Activated effector memory CD4-positive, alpha-beta T cell treated with anti-CD3 and anti-CD28 coated beads, Interleukin-2, amount 50 U/mL, for 16 hours (primary cell): ENCODE results near the gene ZNF750.

Experiments
- DNase-seq: peaks from one replicate; pipeline ENCODE4 v3.0.0-alpha.2; 2020

Gene ZNF750

DNA sequence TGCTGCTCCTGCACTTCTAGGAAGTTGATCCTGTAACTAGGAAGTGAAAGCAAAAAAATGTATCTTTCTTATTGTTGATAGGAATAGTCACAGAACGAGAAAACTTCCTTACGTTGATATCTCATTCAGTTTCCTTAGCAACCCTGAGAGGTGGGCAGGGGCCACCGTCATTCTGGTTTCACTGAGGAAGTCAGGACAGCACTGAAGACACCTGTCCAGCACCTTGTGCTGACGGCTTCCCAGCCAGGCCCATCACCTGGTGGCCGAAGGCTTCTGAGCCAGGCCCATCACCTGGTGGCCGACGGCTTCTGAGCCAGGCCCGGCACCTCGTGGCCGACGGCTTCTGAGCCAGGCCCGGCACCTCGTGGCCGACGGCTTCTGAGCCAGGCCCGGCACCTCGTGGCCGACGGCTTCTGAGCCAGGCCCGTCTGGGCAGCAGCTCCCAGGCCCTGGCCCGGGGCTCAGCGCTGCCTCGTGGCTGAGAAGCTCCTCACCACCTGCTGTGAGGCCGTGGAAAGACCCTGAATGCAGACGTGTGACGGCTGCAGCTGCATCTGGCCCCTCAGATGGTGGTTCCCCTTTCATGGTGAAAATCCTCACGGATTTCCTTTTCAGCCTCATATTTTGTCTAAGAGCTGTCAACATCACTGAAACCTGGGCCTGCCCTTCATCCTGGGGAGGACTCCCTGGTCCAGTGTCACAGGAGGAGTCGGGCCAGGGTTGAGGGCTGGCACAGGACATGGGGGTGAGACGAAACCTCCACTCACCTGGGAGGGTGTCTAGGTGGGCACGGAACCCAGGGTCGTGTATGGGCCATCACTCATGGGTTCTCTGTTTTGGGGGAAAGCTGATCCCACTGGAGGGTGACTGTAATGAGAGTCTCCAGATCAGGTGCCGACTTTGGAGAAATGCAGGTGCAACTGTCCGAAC, 33.0 kb upstream of the ZNF750 start:
- no peak for DNase-seq

DNA sequence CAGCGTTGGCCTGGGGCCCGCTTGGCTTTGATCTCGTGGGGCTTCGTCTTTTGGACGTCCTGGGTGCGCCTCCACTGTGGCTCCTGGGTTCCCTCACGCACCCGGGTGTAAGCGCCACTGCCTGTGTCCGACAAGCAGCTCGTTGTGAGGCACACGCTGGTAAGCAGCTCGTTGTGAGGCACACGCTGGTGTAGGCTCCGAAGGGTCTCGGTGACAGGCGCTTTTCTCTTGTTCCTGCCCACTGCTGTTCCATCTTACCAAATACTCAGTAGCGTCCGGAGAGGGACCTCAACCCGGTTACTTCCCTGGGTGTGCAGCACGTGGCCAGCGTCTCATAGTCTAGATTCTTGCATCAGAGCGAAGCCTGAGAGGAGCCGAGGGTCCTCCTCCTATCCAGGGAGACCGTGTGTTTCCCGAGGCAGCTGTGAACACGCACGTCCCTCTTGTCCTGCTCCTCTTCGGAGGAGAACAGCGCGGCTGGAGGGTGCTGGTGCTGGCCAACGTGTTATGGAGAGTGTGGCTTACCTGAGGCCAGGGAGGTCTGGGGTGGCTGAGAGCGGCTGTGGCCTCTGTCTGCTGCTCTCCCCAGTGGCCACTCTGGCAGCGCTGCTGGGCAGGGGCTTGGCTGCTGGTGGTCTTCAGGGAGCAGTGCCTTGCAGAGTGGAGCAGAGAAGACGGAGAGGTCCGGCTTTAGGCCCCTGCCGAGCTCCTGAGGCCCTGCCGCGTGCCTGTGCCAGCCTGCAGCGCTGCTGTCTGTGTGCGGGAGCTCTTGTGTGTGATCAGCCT, 32.1 kb upstream of the ZNF750 start:
- no peak for DNase-seq

DNA sequence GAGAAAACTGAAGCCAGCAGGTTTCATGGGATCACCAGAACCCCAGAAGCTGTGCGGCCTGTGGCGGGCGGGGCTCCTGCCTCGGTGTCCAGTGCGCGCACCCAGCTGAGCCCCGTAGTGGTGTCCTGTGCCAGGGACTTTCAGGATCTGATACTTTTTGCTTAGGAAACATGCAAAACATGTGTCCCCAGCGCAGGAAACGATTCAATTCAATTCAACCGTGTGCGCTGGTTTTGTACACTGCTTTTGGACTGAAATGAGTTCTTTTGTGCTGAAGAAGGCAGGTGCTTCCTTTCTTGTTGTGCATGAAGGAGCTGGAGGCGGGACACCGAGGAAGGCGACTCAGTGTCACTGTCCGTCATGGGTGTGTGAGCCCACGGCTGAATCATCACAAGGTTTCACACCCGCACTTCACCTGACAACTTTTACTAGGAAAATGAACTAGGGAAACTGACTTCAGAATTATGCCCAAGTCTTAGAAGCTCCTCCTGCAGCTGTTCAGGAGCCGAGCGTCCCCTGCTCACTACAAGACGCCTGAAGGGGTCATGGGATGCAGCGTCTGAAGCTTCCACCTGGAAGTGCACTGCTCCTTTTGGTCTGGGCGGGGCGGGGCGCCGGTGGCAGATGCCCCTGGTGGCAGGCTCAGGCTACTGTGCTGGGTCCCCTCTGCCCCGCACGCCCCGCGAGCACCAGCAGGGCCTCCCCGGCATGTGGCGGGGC, 31.4 kb upstream of the ZNF750 start:
- DNase-seq, result no peak

DNA sequence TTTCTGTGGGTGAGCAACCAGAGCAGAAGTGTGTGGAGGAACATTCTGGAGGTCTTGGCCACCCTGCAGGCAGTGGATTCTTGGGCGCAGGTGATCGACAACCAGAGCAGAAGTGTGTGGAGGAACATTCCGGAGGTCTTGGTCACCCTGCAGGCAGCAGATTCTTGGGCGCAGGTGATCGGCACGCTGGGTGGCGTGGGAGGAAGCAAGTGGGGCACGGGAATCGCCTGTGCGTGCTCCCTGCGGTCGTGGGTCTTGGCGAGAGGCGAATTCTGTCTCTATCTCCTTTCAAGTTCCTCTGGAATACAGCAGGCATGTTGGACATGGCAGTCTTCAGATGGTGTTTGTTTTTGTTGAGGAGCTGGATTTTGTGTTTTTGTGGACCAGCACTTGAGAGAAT, 30.7 kb upstream of the ZNF750 start:
- no peak for DNase-seq

DNA sequence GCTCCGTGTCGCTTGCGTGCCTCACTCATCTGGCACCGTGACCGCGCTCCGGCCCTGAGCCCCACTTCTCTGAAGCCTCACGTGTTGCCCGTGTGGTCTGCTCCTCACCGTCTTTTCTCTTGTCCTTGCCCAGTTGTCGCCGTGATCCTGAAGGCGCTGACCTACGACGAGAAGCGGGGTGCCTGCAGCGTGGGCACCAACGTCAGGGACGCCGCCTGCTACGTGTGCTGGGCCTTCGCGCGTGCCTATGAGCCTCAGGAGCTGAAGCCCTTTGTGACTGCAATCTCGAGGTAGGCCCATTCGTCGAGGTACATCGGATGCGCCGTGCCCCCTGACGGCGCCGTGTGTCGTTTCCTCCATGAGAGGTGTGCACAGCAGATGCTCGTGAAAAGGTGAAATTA, 30.3 kb upstream of the ZNF750 start:
- DNase-seq, result no peak

DNA sequence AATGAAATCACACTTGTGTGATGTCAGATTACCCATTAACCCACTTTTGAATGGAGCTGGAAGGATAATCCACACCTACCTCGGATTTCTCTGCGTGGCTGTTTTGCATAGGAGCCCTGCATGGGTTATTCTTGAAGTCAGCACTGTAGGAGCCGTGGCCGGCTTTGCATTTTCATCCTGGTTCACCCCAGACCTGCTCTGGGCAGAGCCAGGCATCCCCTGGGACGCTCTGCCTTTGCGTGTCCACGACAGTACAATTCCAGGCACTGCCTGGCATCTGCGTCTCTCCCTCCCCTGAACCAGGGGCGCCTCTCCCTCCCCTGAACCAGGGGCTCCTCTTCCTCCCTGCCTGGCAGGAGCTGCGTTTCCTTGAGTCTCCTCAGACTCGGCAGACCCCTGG, 29.7 kb upstream of the ZNF750 start:
- no peak for DNase-seq

DNA sequence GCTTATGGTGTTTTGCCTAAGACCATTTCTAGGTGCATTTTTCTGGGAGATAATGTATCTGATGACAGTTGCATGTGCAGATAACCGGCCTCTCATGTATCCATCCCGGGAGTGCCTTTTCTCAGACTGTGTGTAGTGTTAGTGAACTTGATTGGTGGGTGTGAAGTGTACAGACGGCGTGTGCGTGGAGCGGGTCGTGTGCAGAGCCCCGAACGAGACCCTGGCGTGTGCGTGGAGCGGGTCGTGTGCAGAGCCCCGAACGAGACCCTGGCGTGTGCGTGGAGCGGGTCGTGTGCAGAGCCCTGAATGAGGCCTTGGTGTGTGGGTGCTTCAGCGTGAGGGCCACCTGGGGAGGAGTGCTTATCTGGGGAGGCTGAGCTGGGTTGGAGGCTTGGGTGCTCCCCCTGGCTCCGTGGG, 28.9 kb upstream of the ZNF750 start:
- no peak for DNase-seq

DNA sequence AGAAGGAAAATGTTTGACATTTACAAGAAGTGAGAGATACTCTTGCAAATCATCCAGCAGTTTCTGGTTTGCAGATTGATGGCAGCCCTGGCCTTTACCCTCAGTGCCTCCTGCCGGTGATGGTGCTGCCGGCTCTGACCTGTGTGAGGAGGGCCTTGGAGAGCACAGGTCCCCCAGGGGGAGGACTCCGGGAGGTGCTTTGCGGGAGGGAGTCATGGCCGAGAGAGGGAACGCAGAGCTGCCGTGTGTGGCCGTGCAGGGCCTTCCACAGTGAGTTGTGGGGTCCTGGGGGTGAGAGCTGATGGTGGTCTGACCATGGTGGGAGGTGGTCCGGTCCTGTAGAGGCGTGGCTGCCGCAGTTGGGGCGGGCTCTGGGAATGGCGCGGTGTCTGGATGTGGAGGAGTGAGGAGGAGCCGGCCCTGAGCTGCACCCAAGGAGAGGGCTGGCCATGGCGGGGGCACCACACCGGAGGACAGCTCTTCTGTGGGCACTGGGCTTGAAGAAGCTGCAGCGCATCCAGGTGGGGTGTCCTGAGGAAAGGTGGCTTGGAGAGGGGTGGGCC, 28.0 kb upstream of the ZNF750 start:
- DNase-seq, result no peak

DNA sequence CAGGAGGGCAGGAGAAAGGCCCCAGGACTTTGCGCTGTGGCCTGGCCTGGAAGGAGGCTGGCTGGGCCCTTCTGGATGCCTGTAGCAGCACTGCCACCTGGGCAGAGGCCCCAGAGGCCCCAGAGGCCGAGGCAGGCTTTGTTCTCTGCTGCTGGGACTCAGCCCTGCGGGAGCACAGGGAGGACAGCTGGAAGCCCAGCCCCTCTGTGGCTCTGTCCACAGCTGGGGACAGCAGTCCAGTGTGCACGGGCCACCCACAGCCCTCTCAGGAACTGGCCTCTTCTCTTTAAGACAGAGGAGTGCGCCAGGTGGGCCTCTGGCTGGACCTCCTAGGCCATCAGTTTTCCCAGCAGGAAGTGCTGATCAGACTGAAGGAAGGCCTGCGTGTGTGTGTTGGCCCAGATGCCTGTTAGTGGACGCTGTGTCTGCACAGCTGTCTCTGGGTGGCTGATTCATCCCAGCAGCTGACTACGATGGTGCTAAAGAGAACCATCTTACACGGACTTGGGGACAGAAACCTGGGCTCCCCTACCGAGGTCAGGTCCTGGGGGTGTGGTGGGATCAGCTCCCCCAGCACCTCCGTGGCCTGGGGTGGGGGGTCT, 26.9 kb upstream of the ZNF750 start:
- DNase-seq, result no peak

DNA sequence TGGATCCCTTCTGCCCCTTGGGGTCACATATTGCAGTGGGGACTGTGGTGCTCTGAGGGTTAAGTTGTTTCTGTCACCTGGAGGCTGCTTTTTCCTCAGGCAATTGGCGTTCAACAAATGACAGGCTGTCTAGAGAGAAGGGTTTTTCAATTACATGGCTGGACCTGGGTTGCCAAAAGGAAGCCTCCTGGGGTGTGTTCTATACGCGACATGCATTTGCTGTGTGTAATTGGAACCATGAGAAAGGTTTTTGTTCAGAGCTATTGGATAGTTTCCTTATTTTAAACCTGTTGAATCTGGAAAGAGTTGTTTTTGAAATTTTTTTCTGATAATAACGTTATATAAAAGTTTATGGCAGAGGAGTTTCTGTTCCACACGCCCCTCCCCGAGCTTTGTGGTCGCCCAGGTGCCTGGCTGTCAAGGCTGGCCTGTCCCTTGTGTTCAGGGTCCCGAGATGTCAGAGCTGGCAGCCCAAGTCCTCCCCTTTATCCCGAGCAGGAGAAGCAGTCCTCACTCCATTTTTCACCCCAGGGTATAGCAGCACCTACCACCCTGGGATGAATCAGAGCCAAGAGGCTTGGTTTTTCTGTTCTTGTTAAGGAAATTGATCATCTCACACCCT, 26.1 kb upstream of the ZNF750 start:
- DNase-seq, result no peak

DNA sequence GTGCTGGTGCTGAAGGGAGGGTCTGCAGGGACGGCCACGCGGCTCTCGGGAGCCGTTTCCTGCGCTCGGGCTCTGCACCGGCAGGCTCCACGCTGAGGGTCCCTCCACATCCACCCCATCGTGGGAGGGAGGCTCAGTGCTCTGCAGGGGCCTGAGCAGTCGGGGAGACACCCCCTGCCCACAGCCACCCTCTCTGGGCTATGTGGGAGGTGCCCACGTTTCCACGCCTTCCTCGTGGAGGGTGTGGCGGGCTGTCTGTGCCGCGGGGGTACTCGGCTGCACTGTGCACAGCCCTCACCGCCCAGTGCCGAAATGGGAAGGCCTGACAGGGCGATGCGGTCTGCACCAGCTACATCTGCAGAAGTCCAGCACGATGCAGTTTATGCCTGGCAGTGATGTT, 25.5 kb upstream of the ZNF750 start:
- DNase-seq, result no peak

DNA sequence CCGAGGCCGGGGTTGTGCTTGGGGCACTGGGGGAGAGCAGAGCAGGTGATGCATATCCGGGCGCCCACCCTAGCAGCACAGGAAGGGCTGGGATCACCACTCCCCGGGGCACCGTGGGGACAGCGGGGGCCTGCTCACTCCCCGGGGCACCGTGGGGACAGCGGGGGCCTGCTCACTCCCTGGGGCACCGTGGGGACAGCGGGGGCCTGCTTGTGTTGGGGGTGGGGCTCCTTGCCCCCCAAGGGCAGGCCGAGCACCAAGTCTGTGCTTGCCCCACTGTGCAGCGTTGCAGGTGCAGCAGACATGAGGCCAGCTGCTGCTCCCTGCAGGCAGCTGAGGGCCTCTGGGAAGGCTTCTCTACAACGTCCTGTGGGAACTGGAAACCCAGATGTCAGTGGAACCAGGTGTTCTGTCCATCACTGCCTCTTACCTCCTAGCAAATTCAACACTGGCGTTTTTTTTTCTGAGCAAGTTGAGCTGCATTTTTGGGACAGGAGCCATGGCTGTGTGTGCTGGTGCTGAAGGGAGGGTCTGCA, 25.0 kb upstream of the ZNF750 start:
- DNase-seq, result no peak

DNA sequence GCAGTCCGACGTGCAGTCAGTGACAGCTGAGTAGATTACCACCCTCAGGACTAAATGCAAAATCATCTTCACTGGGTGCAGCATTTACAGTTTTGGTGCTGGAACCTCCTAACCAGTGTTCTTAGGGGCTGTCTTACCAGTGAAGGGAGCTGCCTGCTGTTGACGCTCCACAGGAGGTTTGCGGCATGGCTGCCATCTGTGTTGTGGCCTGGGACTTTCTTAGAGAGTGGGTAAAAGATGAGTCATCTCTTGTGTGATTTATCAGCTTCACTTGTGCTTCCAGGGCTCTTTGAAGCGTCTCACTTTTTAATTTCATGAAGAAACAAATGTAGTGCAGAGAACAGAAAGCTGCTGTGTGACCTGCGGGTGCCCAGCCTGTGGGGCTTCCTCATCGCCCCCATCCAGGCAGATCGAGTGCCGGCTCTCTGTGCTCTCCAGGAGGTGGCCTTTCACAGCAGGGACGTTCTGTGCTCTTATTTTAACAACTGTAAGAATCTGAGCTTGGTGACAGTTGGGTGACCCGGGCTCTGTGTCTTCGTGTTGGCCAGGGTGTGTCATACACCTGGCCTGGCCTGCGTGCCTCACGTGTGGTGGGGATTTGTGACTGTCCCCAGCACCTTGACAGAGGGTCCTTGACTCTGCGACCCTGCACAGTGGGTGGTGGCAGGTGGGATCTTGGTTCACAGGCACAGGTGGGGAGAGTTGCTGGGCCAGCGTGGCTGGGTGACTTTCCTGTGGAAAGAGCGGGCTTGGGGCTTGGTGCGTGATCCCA, 24.3 kb upstream of the ZNF750 start:
- DNase-seq, result peak; percentile 93

DNA sequence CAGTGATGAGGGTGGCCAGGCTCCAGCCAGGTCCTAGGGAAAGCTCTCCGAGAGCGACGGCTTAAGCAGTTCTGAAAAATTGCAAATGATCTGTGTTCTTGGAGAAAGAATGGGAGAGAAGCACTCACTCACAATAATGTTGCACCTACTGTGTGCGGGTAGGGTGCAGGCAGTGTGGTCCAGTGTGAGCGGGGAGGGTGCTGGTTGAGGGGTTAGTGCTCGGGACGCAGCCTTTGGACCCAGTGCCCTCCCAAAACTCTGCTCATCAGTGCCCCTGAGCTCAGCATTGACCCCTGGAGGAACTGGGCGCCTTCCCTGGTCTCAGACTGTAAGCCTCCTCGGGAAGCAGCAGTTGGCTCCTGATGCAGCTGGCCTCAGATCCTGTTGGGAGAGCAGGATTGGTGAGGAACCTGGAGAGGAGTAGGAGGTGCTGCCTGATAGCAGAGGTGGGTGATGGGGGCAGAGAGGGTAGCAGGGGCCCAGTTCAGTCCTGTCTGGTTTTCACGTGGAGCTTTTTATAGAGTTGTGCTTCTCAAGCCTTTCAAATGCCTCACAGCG, 23.6 kb upstream of the ZNF750 start:
- DNase-seq, result no peak

DNA sequence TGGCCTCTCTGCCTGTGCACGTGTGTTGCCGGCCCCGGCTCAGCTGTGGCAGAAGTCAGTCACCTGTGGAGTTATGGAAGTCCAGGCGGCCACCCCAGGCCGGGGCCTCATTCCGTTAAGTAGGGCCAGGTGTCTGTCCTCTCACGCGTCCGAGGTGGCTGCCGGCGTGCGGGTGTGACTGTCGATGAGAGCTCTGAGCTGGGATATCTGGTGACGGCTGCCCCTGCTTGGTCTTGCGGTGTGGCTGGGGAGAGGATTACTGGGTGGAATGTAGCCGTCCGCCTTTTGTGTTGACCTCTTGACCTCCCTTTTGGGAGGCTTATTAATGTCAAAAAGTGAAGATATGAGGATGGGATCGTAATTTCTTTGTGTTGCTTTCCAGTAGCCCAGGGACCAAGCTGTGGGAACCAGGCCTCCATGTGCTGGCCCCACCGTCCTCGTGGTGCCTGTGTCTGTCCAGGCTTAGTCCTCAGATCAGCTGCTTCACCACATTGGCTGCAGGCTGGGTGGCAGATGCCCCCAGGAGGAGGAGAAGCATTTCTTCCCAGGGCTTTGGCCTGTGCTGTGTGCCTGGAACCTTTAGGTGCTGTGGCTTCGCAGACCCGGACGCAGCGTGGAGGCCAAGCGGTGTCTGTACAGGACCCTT, 23.0 kb upstream of the ZNF750 start:
- no peak for DNase-seq

DNA sequence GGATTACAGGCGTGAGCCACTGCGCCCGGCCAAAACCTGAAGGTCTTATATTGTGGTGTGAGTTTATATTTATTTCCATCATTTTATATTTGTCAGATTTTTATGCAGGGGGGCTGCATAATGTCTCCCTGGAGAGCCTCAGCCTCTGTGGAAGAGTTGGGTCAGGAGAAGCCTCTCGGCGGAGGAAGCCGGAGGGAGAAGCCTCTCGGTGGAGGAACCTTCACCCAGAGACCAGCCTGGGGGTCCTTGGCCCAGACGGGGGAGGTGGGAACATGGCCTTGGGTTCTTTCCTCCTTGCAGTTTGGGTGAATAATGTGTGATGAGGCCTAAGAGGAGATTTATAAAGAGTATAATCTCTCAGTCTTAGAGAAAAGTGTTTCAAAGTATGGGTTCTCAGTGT, 22.4 kb upstream of the ZNF750 start:
- no peak for DNase-seq

DNA sequence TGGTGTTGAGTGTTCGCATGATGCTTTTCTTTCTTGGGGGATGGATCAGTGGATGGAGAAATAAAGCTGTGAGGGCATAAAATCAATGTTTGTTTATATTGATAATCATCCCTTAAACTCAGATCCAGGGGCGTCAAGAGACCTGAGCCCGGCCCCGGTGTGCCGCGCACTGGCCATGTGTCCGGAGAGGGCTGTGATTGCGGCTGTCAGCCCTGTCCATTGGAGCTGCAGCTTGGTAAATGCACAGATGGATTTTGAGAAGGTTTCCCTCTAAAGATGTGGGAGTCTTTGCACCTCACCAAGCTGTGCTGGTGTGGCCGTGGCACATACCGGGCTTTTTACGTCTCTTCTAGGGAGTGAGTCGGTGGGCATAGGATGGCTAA, 21.6 kb upstream of the ZNF750 start:
- no peak for DNase-seq

DNA sequence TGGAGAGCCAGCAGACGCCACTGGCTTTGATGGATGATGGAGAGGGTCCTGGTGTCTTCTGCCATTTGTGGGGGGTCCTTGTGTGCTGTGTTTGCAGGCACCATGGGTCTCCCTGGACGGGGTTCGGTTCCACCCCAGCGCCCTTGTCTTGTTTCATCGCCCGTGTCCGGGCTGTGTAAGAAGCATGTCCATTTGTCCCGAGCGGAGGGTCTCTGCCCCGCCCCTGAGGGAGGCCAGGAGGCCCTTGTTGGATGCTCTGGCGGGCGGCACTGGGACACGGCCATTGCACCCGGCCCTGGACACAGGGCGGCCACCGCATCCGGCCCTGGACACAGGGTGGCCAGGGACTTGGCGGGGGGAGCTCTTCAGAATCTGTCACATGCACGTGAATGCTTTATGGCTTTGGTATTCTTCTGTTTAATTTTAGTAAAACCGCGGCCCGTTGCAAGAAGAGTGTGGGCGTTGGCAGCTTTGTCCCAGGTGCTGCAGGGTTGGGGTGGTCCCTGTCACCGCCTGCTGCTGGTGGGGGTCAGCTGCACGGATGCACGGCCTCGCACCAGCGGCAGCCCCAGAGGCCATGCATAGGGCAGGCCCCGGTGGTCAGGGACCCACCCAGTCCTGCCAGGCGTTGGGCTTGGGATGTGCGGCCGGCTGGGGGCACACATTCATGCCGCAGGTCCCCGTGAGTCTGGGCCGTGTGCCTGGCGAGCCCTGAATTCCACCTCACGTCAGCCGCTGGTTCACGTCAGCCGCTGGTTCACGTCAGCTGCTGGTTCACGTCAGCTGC, 21.0 kb upstream of the ZNF750 start:
- DNase-seq, result no peak
